ENCODE data around the gene TIAM2. TPM values are rescaled to one million over a fixed set of nuclear protein-coding genes. Genes with fewer than 3 reads are reported as not detected.

Gene TIAM2
- total and polyA plus RNA-seq, 12 donors: 4.0 to 24.7 (median 8.8) TPM

DNA sequence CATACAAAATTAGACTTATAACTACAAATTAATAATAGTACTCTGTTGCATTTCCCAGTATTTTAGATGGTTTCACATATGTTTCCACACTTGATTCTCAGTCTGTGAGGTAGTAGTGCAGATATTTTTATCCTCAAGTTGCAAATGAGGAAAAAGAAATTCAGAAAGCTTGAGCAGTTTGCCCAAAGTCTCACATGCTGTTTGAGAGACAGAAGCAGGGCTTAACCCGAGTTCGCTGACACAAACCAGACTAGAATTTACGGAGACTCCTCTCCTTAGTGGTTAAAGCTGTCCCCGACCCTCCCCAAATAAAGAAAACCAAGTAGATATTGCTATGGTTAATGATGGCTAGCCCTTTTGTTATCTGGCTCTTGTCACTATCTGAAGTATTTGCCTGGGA is 126.2 kb downstream of the TIAM2 start:
- 78 to 97% (median 82%) methylated on average over 4 of the region's 4 CpGs for WGBS, 4 donors
- no peak for DNase-seq
- no peaks in the 10 kb centered on the region for H3K9me3 ChIP-seq (replicated peaks in 1 of 3)
- H3K4me3 ChIP-seq: no peak overlapping the region
- H3K27me3 ChIP-seq: no peaks in the 10 kb centered on the region
- no peaks in the 10 kb centered on the region for H3K4me1 ChIP-seq (replicated peaks in 1 of 2)
- H3K36me3 ChIP-seq (replicated peaks in 1 of 2): no peaks in the 10 kb centered on the region
- intact Hi-C loops (cut with DNase I): no loop called here
- H3K27ac ChIP-seq: no peak overlapping the region
- TF ChIP-seq POLR2A (IDR thresholded peaks at IDR 0.05): no peak
- TF ChIP-seq, protein P1, sequence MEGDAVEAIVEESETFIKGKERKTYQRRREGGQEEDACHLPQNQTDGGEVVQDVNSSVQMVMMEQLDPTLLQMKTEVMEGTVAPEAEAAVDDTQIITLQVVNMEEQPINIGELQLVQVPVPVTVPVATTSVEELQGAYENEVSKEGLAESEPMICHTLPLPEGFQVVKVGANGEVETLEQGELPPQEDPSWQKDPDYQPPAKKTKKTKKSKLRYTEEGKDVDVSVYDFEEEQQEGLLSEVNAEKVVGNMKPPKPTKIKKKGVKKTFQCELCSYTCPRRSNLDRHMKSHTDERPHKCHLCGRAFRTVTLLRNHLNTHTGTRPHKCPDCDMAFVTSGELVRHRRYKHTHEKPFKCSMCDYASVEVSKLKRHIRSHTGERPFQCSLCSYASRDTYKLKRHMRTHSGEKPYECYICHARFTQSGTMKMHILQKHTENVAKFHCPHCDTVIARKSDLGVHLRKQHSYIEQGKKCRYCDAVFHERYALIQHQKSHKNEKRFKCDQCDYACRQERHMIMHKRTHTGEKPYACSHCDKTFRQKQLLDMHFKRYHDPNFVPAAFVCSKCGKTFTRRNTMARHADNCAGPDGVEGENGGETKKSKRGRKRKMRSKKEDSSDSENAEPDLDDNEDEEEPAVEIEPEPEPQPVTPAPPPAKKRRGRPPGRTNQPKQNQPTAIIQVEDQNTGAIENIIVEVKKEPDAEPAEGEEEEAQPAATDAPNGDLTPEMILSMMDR (IDR thresholded peaks at IDR 0.05): no peak

DNA sequence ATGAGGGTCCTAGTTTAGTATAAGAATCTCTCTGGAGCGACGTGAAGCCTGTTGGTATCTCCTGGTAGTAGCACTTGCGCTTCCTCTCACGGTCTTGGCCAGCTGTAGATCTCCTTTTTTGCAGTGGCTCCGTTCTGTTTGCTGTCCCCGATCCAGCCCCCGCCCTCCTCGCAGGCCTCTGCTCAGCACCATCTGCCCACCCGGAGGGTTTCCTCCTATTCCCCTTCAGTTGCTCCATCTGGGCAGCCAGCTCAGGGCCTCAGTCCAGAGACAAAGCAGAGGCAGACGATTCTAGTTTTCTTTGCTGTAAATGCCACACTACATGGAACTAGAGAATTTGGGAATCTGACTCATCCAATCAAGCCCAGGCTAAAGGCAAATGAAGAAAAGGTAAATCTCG is 126.6 kb downstream of the TIAM2 start:
- 68 to 74% (median 71%) methylated on average over 11 of the region's 11 CpGs for WGBS, 4 donors
- TF ChIP-seq, protein P1 (IDR thresholded peaks at IDR 0.05): no peak
- no peak for TF ChIP-seq POLR2A (IDR thresholded peaks at IDR 0.05)
- Histone ChIP-seq H3K27ac (no peak overlapping the region), H3K27me3 (no peaks in the 10 kb centered on the region), H3K36me3 (replicated peaks in 1 of 2) (no peaks in the 10 kb centered on the region), H3K4me1 (replicated peaks in 1 of 2) (peaks cover 1% of the 10 kb centered on the region in 2 donors), H3K4me3 (no peak overlapping the region), H3K9me3 (replicated peaks in 1 of 3) (no peaks in the 10 kb centered on the region)
- no peak for DNase-seq
- intact Hi-C loops (cut with DNase I): no loop called here

DNA sequence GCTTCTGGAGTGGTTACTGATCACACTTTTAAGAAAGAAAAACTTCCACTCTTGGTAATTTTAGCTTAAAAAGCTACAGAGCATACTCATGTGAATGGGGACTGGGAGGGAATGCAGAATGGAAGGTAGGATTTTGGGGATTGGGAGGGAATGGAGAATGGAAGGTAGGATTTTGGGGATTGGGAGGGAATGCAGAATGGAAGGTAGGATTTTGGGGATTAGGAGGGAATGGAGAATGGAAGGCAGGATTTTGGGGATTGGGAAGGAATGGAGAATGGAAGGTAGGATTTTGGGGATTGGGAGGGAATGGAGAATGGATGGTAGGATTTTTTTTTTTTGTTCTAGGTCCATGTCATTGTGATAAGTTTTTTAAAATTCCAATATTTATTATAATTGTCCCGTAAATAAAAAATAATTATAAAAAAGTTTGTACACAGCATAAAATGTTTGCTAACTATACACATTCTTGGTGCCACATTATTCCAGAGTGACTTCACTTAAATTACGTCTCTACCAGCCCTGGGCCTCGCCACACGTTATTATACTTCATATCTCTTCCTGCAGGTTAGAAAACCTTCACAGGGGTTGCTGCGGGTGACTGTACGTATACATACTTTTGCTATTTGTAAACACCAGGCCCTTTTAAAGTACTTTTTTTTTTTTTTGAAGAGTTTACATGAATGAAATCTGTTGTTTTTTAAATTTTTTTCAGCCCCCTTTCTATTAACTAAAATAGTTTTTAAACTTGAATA is 127.3 kb downstream of the TIAM2 start:
- H3K27ac ChIP-seq: no peak overlapping the region
- intact Hi-C loops (cut with DNase I): no loop called here
- H3K27me3 ChIP-seq: no peaks in the 10 kb centered on the region
- WGBS, 4 donors: 92 to 97% (median 95%) methylated on average over 6 of the region's 6 CpGs
- no peaks in the 10 kb centered on the region for H3K9me3 ChIP-seq (replicated peaks in 1 of 3)
- TF ChIP-seq, protein P1 (IDR thresholded peaks at IDR 0.05): no peak
- no peak for TF ChIP-seq POLR2A (IDR thresholded peaks at IDR 0.05)
- DNase-seq: no peak
- no peaks in the 10 kb centered on the region for H3K36me3 ChIP-seq (replicated peaks in 1 of 2)
- H3K4me1 ChIP-seq (replicated peaks in 1 of 2): peaks cover 3 to 4% of the 10 kb centered on the region in 2 donors
- no peak overlapping the region for H3K4me3 ChIP-seq

DNA sequence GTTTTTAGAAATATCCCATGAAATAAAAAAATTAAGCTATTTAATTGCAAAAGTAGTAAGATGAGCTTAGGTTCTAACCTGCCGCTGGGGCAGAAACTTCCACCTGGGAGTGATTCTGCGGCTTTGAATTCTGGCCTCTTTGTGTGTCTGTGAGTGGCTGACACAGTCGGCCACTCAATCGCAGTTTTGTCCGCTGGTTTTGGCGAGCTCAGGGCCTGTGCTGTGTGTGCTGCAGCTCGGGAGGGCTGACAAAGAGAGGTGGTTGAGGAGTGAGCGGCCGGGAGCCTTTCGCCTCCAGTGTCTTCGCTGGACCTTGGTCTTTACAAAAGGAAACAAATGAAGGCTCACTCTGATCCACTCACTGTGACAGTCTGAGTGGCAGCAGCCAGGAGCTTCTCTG is 128.4 kb downstream of the TIAM2 start:
- DNase-seq: no peak
- Histone ChIP-seq H3K4me3 (no peak overlapping the region), H3K9me3 (replicated peaks in 1 of 3) (no peaks in the 10 kb centered on the region), H3K36me3 (replicated peaks in 1 of 2) (no peaks in the 10 kb centered on the region), H3K27me3 (no peaks in the 10 kb centered on the region), H3K4me1 (replicated peaks in 1 of 2) (peaks cover 3 to 4% of the 10 kb centered on the region in 2 donors), H3K27ac (no peak overlapping the region)
- WGBS, 4 donors: 93 to 97% (median 96%) methylated on average over 11 of the region's 11 CpGs
- TF ChIP-seq POLR2A (IDR thresholded peaks at IDR 0.05): no peak
- TF ChIP-seq, protein P1 (IDR thresholded peaks at IDR 0.05): no peak
- intact Hi-C loops (cut with DNase I): no loop called here

Data from adrenal gland (tissue), 12 donors.